ENCODE data around the gene ELAVL2.
A peak's percentile ranks its signal among the peaks of the same experiment; 100 is the strongest.

Gene ELAVL2

DNA sequence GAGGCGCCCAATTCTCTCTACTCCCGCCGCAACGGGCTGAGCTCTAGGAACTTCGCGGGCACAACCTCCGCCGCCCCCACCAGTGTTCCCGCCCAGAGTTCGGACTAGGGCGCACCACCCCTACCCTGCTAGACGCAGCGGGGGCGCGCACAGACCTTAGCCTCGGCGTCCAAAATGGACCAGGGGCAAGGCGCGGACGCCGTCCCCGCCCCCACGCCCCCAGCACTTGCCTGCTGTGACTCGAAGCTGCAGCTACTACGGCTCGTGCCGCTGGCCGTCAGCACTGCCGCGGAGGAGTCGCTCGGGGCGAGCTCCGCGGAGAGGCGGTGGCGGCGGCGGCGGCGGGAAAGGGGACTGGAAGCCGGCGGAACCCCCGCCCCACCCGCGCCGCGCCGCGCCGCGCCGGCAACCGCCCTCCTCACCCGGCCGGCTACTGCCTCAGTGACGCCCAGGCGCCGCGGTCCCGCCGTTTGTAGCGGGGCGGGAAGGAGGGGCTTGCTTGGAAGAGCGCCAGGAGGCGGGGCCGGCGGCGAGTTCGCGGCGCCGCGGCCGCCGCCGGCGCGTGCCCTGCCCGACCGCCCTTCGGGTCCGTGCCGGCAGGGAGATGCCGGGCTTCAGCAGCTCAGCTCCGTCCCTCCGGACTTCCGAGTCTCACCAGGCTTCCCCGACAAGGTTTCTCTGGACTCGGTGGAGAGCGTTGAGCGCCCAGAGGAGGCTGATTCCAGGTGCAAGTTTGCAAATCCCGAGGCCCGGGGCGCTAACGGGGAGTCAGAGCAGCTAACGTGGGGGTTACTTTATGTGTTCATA, 4.5 kb downstream of the ELAVL2 start:
- DNase-seq (ENCODE audit: low spot score), result peak; percentile 58
- peak overlapping the region; percentile 84 for H3K27ac ChIP-seq
- POLR2A ChIA-PET (ENCODE audit: low non-redundant PET), result no interaction called here
- CTCF ChIA-PET, result interaction anchor here (0.5 to 0.6 kb wide), 3 partner anchors 39 to 332 kb away, joined by 3 to 4 read pairs (median 4); no protein-coding TSS in a partner anchor
- TF ChIP-seq, protein P1, sequence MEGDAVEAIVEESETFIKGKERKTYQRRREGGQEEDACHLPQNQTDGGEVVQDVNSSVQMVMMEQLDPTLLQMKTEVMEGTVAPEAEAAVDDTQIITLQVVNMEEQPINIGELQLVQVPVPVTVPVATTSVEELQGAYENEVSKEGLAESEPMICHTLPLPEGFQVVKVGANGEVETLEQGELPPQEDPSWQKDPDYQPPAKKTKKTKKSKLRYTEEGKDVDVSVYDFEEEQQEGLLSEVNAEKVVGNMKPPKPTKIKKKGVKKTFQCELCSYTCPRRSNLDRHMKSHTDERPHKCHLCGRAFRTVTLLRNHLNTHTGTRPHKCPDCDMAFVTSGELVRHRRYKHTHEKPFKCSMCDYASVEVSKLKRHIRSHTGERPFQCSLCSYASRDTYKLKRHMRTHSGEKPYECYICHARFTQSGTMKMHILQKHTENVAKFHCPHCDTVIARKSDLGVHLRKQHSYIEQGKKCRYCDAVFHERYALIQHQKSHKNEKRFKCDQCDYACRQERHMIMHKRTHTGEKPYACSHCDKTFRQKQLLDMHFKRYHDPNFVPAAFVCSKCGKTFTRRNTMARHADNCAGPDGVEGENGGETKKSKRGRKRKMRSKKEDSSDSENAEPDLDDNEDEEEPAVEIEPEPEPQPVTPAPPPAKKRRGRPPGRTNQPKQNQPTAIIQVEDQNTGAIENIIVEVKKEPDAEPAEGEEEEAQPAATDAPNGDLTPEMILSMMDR (conservative IDR thresholded peaks at IDR 0.05; ENCODE audit: low read depth), result no peak

DNA sequence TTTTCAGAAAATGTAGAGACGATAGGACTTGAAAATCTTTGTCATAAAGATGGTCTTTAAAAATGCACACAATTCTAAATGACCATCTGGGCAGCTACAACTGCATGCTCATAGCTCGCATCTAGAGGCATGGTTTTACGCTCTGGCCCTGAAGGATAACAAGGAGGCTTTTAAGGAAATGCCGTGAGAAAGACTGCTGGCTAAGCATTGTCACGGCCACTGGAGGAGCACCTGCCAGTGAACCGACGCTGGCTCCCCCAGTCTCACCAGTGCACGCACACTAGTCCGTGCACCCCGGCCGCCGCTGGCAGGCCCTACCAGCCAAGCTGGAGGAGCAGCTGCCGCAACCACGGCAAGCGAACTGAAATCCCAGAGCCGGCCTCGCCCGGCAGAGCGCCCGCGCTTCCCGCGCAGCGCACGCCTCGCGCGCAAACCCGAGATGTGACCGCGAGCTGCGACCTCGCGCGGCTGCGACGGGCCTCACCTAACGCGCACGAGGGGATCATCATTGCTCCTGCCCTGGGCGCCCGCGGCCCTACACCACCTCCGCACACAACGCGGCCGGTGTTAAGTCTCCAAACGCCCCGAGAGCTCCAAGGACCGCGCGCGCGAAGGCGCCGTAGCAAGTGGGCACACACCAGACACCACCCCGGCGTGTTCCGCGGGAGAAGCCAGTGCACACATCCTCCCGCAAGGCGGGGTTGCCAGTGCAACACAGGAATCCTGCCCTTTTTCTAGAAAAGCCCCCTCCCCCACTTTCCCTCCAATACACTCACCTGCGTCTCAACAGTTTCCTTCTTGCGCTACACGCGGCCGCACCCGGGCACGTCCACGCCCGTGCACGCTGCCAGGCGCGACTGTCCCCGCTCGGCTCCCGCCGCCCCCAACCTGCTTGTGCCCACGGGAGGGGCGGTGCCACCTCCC, 5.3 kb downstream of the ELAVL2 start:
- POLR2A ChIA-PET (ENCODE audit: low non-redundant PET), result no interaction called here
- peak overlapping the region; percentile 84 for H3K27ac ChIP-seq
- CTCF ChIA-PET, result interaction anchor here (0.5 to 0.6 kb wide), 3 partner anchors 11 to 117 kb away, joined by 3 to 4 read pairs (median 3); no protein-coding TSS in a partner anchor
- DNase-seq (ENCODE audit: low spot score), result peak; percentile 42
- TF ChIP-seq, protein P1 (conservative IDR thresholded peaks at IDR 0.05; ENCODE audit: low read depth), result peak; percentile 28

- no peak for DNase-seq (ENCODE audit: low spot score)
- ChIA-PET POLR2A (ENCODE audit: low non-redundant PET) (no interaction called here), CTCF (interaction anchor here (0.5 kb wide), 1 partner anchor 117 kb away, joined by 3 read pairs; no protein-coding TSS in a partner anchor)
- H3K27ac ChIP-seq, result no peak overlapping the region
- TF ChIP-seq, protein P1 (conservative IDR thresholded peaks at IDR 0.05; ENCODE audit: low read depth), result no peak
These were observed 6.6 kb downstream of the ELAVL2 start for GRCh38 chr9:23819403-23819802.

DNA sequence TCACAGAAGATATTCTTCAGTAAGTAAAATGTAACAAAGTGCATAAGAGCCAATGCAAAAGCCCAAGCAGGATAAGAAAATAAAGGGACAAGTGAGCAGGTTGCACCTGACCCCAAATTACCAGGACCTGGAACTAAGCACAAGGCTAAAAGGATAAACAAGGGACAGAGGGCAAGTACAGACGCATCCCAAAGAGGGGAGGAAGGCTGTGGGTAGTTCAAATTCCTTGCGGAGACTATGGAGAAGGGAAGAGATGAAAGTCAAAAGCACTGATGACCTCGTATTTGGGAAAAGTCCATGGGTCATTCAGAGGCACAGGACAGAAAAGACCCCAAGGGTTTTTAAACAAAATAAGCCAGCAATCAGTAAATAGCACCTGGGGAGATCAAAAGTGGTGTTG, 11.8 kb downstream of the ELAVL2 start:
- no peak for DNase-seq (ENCODE audit: low spot score)
- TF ChIP-seq, protein P1 (conservative IDR thresholded peaks at IDR 0.05; ENCODE audit: low read depth), result no peak
- ChIA-PET CTCF (no interaction called here), POLR2A (ENCODE audit: low non-redundant PET) (no interaction called here)
- no peak overlapping the region for H3K27ac ChIP-seq

- ChIA-PET POLR2A (ENCODE audit: low non-redundant PET) (no interaction called here), CTCF (interaction anchor here (0.5 to 0.7 kb wide), 3 partner anchors 130 to 1284 kb away, joined by 3 read pairs; no protein-coding TSS in a partner anchor)
- DNase-seq (ENCODE audit: low spot score), result no peak
- TF ChIP-seq, protein P1 (conservative IDR thresholded peaks at IDR 0.05; ENCODE audit: low read depth), result no peak
- no peak overlapping the region for H3K27ac ChIP-seq
These were observed 13.4 kb downstream of the ELAVL2 start for GRCh38 chr9:23812673-23813072.

DNA sequence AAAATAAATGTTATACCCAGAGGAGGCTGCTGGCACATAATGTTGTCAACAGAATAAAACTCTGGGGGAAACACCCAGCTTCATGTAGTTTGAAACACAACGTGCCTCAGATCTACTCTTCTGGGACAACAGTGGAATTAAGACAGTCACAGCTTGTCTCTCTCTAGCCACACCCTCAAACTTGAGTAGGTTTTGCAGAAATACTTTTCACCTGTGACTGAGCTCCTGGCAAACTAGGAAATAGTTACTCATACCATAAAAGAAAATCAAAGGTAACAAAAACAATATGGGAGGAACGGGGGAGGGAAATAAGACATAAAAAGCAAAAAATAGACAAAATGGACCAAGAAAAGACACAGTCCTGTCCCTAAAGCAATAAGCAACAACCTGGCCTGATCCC, 14.4 kb downstream of the ELAVL2 start:
- POLR2A ChIA-PET (ENCODE audit: low non-redundant PET), result no interaction called here
- CTCF ChIA-PET, result no interaction called here
- DNase-seq (ENCODE audit: low spot score), result peak; percentile 37
- no peak overlapping the region for H3K27ac ChIP-seq
- TF ChIP-seq, protein P1 (conservative IDR thresholded peaks at IDR 0.05; ENCODE audit: low read depth), result no peak
